Stimulated activated CD8-positive, alpha-beta memory T cell treated with anti-CD3 and anti-CD28 coated beads, Interleukin-2, amount 100 ng/mL, for 48 hours (primary cell): Measurements from ENCODE around the gene ZNF438.
"Not testable (repeated sequence)": the region's sequence is repeated elsewhere in the genome, so short reads cannot be mapped to it uniquely, and the experiment has no call there.

Experiments
- DNase-seq, 2 donors: peaks; one replicate each; pipeline ENCODE4 v3.0.0-alpha.2; 2020; ENCODE audit warnings: low read depth in 2 of 2

The ZNF438 gene

DNA sequence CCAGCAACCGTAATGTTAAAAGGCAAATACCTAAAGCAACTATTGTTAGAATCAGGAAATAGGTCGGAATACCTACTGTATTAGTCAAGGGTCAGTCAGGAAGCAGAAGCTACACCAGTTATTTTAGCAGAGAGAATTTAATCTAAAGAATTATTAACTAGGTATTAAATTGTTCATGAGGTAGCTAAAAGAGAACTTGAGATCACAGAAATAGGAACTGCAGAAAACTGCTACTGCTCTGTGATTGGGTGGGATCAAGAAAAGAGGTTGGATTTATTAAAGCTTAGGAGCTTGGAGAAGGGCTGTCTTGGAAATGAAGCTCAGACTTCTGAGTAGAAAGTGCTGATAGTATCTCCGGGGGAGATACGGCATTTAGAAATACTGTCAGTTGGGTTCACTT, 20.0 kb upstream of the ZNF438 start:
- DNase-seq, result no peak

- DNase-seq, result no peak
Measured at GRCh38 chr10:31042670-31043069, 11.0 kb upstream of the ZNF438 start.

DNA sequence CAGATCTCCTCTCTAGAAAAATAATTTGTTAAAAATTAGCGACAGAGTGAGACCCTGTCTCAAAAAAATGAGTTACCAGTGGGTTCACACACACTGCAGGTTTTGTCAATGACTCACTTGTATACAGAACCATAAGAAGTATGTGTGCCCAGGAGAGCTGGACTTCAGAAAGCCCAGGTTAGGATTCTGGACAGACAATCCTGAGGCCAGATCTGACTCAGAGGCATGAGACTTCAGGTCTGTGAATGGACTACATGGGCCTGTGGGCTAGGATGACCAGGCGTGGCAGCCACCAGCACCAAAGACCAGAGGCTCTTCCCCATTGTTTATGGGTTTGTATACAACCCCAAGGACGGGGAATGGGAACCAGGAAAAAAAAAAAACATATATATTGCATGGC, 9.3 kb upstream of the ZNF438 start:
- DNase-seq, result no peak

GRCh38 chr10:31039006-31039405, 7.3 kb upstream of the ZNF438 start:
- DNase-seq, result not testable (repeated sequence)

GRCh38 chr10:31037749-31038148, 6.1 kb upstream of the ZNF438 start:
- DNase-seq, result no peak

GRCh38 chr10:31036209-31036608, 4.5 kb upstream of the ZNF438 start:
- DNase-seq, result no peak

DNA sequence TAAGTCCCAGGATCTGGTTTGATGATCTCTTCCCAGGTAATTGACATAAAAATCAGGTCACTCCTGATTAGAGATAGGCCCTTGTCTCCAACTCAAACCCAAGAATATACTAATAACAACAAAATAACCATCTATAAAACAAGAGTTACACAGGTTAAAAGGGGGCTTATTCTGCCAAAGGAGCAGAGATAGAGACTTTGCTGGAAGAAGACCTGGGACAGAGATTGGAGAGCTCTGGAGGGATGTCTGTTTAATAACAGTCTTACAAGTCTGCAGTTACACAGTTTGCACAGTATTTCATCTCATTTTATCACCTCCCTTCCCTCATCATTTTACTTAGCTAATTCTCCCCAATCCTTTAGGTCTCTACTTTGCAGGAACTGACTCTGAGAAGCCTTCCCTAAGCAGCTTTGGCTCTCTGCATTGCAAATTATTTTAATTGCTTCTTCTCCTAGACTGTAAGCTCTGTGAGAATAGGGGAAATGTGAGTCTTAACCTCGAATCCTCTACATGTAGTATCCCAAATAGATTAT, 3.7 kb upstream of the ZNF438 start:
- no peak for DNase-seq

DNA sequence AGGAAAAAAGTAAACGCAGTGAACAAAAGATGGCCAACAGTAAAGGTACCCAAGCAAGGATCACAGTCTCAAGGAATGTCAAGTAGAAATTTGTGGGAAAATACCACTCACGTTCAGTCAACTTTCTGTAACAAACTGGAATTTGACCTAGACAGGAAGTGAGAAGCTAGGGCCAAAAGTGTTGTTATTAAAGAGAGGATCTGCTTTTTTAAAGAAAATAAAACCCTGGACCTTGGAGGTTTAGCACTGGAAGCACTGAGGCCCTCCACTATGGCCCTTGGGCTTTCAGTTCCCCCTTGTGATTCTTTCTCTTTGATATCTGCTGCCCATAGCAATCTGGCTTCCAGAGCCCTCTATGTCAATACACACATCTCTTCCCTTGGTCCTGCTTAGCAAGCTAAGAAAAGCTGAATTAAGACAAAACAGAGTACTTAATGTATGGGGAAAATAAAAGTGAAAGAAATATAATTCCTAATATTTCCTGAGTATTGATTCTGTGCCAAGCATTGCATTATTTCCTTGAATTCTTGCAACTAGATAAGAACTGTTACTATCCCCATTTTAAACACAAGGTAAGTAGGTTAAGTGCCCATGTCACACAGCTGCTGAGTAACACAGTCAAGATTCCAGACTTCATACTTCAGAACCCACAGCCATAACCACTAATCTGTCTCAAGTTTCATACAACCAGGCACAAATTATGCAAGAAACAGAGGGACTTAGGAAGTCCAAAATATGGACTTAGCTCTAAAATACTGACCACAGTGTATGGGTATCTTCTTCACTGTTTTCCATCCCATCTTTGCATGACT, 2.6 kb upstream of the ZNF438 start:
- no peak for DNase-seq

GRCh38 chr10:31033147-31033546, 1.5 kb upstream of the ZNF438 start:
- DNase-seq, result no peak

DNA sequence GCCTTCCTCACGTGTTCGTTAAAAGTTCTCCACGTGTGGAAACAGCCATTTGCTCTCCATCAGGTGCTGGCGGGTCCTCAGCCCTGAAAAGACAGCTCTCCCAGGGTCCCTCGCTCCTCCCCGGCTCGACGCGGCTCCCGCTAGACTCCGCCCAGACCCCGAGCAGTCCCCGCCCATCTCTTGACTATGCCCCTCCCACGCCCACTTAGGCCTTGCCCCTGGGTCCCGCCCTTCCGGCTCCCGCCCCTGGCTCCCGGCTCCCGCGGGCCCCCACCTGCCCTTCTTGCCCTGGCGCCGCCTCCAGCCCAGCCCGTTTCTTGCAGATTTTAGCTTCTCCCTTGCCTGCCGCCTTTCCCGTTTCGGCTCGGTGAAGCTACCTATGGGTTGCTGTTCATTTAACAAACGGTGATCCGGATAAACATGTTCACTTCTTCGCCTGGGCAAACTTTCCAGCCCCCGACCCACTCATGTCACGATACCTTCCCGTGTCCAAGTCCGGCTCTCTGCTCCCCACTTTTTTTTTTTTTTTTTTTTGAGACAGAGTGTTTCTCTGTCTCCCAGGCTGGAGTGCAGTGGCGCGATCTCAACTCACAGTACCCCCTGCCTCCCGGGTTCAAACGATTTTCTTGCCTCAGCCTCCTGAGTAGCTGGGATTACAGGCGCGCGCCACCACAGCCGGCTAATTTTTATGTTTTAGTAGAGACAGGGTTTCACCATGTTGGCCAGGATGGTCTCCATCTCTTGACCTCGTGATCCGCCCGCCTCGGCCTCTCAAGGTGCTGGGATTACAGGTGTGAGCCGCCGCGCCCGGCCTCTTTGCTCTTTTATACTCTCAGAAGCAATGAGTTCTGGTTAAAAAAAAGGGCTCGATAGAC, 830 bp upstream of the ZNF438 start:
- DNase-seq, result peak; percentile 86 to 94

DNA sequence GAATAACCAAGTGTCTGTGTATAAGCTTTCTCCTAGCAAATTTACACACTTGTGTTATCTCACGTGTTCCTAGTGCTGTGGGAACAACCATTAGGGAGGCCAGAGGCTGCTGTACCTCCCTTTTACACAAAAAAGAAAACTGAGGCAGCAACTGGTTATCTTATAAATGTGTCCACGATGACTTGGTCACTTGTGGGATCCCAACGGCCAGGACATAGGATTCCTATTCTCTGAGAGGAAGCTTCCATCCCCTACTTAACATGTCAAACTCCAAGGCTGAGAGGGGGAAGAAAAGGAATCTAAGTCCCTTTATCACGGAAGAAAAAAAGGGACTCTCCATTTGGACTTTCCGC, 484 bp downstream of the ZNF438 start:
- DNase-seq, result no peak

DNA sequence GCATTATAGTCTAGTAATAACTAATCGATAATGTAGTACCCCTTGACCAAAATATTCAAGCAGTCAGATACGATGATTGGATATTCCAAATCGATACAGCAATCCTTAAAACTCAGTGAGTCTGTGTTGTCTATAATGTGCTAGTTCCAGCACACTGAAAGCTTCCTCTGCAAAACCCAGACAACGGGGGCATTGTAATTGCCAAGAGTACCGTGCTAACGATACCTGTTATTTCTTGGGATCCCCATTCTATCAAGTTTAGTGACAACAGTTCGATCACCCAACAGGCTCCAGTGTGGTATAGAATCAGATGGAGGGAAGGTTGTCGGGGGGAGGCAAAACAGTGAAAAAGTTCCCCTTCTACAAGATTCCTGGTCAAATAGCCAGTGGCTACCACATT, 865 bp downstream of the ZNF438 start:
- DNase-seq, result no peak

DNA sequence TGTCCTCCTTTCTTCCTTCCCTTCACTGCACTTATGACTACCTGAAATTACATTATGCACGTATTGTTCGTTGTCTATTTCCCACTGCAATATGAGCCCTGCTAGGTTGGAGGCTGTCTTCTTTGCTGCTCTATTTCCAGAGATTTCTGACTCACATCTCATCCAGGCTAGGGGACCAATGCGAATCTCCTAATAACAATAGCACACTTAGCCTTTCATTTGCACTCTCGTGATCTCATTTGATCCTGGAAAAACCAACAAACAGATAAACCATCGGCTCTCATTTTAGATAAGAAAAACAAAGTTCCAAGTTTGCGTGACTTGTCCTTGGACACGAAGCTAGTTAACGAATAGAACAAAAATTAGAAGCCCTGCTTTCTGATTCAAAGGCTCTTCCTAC, 1.4 kb downstream of the ZNF438 start:
- no peak for DNase-seq

- DNase-seq, result no peak
Measured at GRCh38 chr10:31028081-31028480, 3.6 kb downstream of the ZNF438 start.

GRCh38 chr10:31026279-31026678, 5.4 kb downstream of the ZNF438 start:
- not testable (repeated sequence) for DNase-seq

GRCh38 chr10:31025142-31025541, 6.5 kb downstream of the ZNF438 start:
- no peak for DNase-seq

DNA sequence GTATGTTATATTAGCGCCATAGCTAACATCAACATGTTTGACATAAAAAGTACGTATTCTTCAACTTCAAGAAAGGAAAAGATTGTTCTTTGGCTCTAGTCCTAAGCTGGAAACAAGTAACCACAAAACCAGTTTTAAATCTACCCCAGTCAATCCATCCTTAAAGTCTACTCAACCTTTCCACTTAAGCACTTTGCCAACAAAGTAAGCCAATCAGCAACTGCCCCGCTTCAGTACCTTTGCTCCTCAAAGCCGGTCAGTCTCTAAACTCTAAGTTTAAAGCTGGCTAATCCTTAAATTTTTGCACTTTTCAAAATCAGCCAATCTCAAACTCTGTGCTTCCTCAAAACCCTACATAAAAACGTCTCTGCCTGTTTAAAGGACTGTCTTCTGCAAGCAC, 8.1 kb downstream of the ZNF438 start:
- DNase-seq, result no peak

DNA sequence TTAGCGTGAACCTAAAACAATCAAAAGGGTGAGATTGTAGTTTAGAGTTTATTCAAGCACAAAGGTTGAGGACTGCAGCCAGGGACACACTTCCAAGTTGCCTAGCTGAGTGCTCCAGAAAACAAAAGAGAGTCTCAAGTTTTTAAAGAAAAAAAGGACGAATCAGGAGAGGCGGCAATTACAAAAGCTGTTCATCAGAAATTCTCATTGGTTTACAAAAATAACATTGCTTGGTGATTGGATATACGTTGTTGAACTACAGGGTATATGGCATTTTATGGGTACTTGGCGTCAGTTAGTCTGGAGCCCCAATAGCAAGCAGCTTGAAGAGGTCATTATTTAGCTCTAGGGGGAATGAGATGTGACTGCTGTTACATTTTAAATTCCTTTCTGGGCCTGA, 11.5 kb downstream of the ZNF438 start:
- DNase-seq, result no peak

DNA sequence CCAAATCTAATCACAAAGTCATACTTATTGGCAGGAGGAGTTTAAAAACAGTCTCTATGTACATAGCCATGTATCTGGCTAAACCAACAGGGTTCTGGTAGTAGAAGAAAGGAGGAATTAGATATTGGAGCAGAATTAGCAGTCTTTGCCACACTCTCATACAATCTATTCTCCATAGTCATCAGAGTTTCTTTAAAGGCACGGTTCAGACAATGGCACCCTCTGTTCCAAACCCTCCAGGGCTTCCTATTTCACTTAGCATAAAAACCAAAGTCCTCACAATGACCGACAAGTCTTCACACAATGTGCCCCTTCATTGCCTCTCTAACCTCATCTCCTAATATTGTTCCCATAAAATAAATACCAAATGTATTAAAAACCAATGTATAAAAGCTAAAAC, 12.7 kb downstream of the ZNF438 start:
- DNase-seq, result no peak

- DNase-seq, result no peak
Measured at GRCh38 chr10:31018356-31018750, 13.3 kb downstream of the ZNF438 start.

DNA sequence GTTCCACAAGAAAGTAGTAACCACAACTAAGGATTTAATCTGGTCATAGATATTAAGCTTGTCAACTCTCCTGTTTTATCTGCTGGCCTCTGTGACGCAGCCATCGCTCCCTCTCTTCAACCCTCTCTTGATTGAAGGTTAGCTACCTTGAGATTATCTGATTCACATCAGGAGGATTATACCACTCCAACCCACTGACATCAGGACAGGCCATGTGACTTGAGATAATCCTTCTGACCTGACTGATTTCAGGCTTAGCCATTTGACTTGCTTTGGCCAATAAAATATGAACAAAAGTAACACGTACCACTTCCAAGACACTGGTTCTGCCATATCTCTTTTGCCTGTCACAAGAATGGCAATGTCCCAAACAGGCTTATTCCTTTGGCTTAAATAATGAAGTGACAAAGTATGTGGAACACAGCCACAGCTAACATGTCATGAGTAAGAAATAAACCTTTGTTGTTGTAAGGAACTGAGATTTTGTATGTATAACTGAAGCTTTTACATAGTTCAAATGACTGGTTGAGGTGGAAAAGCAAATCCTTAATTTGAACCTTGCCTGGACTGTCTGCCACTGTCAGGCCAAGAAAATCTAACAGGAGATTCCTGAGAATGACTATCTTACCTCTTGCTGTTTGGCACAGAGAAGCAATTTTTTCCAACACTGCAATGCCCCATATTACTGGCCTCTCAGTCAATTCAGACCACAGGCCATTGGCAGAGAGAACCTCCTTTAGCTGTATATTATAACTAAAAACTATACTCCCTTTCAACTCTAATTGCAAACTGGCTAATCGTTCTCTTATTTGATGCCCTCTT, 13.9 kb downstream of the ZNF438 start:
- DNase-seq, result no peak
